HEK293 (cell line): ENCODE data around the gene PDIA5.

Experiments
- FEZF1 ChIP-seq: fragments of 450-650 bp; formaldehyde crosslinking; IDR thresholded peaks from 2 replicates; pipeline ENCODE4 v1.5.1; 2016; ENCODE audit warnings: missing biosample characterization, missing genetic modification characterization
- GLI4 ChIP-seq: fragments of 450-650 bp; formaldehyde crosslinking; IDR thresholded peaks from 2 replicates; pipeline ENCODE4 v1.5.1; 2016; ENCODE audit warnings: missing biosample characterization, missing genetic modification characterization
- SP3 ChIP-seq: fragments of 450-650 bp; formaldehyde crosslinking; IDR thresholded peaks from 2 replicates; pipeline ENCODE4 v1.5.1; 2016; ENCODE audit warnings: missing biosample characterization, missing genetic modification characterization
- ZBTB20 ChIP-seq: fragments of 450-650 bp; formaldehyde crosslinking; IDR thresholded peaks from 2 replicates; pipeline ENCODE4 v1.5.1; 2016; ENCODE audit warnings: missing biosample characterization, missing genetic modification characterization
- ZNF112 ChIP-seq: fragments of 450-650 bp; formaldehyde crosslinking; IDR thresholded peaks from 2 replicates; pipeline ENCODE4 v1.5.0; 2017; ENCODE audit warnings: missing biosample characterization, missing genetic modification characterization
- ZNF133 ChIP-seq: fragments of 450-650 bp; formaldehyde crosslinking; IDR thresholded peaks from 2 replicates; pipeline ENCODE4 v1.5.1; 2016; ENCODE audit warnings: missing biosample characterization, missing genetic modification characterization
- ZNF157 ChIP-seq: fragments of 450-650 bp; formaldehyde crosslinking; IDR thresholded peaks from 2 replicates; pipeline ENCODE4 v1.5.1; 2016; ENCODE audit warnings: missing biosample characterization, missing genetic modification characterization
- ZNF16 ChIP-seq: fragments of 450-650 bp; formaldehyde crosslinking; IDR thresholded peaks from 2 replicates; pipeline ENCODE4 v1.5.1; 2016; ENCODE audit warnings: low read depth, missing biosample characterization, missing genetic modification characterization
- ZNF2 ChIP-seq: fragments of 450-650 bp; formaldehyde crosslinking; IDR thresholded peaks from 2 replicates; pipeline ENCODE4 v1.5.1; 2016; ENCODE audit warnings: missing biosample characterization, missing genetic modification characterization
- ZNF391 ChIP-seq: fragments of 450-650 bp; formaldehyde crosslinking; IDR thresholded peaks from 2 replicates; pipeline ENCODE4 v1.5.1; 2016; ENCODE audit warnings: low read depth, missing biosample characterization, missing genetic modification characterization, borderline replicate concordance
- ZNF558 ChIP-seq: fragments of 450-650 bp; formaldehyde crosslinking; IDR thresholded peaks from 2 replicates; pipeline ENCODE4 v1.5.1; 2016; ENCODE audit warnings: missing biosample characterization, missing genetic modification characterization
- ZNF624 ChIP-seq: fragments of 450-650 bp; formaldehyde crosslinking; IDR thresholded peaks from 2 replicates; pipeline ENCODE4 v1.5.1; 2017; ENCODE audit warnings: missing biosample characterization, missing genetic modification characterization
- ZNF701 ChIP-seq: fragments of 450-650 bp; formaldehyde crosslinking; IDR thresholded peaks from 2 replicates; pipeline ENCODE4 v1.5.1; 2016; ENCODE audit warnings: missing biosample characterization, missing genetic modification characterization
- ZNF791 ChIP-seq: fragments of 450-650 bp; formaldehyde crosslinking; IDR thresholded peaks from 2 replicates; pipeline ENCODE4 v1.5.1; 2016; ENCODE audit warnings: missing biosample characterization, missing genetic modification characterization
- ZNF837 ChIP-seq: fragments of 450-650 bp; formaldehyde crosslinking; IDR thresholded peaks from 2 replicates; pipeline ENCODE4 v1.5.1; 2016; ENCODE audit warnings: missing biosample characterization, missing genetic modification characterization
- TF ChIP-seq, protein P1 (sequence below): fragments of 450-650 bp; formaldehyde crosslinking; IDR thresholded peaks from 2 replicates; pipeline ENCODE4 v1.5.1; 2017; ENCODE audit warnings: missing biosample characterization, missing genetic modification characterization
- TF ChIP-seq, protein P2 (sequence below): fragments of 450-650 bp; formaldehyde crosslinking; IDR thresholded peaks from 2 replicates; pipeline ENCODE4 v1.5.1; 2016; ENCODE audit warnings: missing biosample characterization, missing genetic modification characterization
- TF ChIP-seq, protein P3 (sequence below): fragments of 450-650 bp; formaldehyde crosslinking; IDR thresholded peaks from 2 replicates; pipeline ENCODE4 v1.5.1; 2016; ENCODE audit warnings: missing biosample characterization, missing genetic modification characterization, borderline replicate concordance
- TF ChIP-seq, protein P4 (sequence below): fragments of 450-650 bp; formaldehyde crosslinking; IDR thresholded peaks from 2 replicates; pipeline ENCODE4 v1.5.1; 2017; ENCODE audit warnings: missing biosample characterization, missing genetic modification characterization
- TF ChIP-seq, protein P5 (sequence below): fragments of 450-650 bp; formaldehyde crosslinking; optimal IDR thresholded peaks from 2 replicates; pipeline ENCODE3; 2016; ENCODE audit warnings: missing biosample characterization, mild to moderate bottlenecking, missing genetic modification characterization
- TF ChIP-seq, protein P6 (sequence below): fragments of 450-650 bp; formaldehyde crosslinking; IDR thresholded peaks from 2 replicates; pipeline ENCODE4 v1.5.1; 2016; ENCODE audit warnings: missing biosample characterization, missing genetic modification characterization, borderline replicate concordance

PDIA5 gene

DNA sequence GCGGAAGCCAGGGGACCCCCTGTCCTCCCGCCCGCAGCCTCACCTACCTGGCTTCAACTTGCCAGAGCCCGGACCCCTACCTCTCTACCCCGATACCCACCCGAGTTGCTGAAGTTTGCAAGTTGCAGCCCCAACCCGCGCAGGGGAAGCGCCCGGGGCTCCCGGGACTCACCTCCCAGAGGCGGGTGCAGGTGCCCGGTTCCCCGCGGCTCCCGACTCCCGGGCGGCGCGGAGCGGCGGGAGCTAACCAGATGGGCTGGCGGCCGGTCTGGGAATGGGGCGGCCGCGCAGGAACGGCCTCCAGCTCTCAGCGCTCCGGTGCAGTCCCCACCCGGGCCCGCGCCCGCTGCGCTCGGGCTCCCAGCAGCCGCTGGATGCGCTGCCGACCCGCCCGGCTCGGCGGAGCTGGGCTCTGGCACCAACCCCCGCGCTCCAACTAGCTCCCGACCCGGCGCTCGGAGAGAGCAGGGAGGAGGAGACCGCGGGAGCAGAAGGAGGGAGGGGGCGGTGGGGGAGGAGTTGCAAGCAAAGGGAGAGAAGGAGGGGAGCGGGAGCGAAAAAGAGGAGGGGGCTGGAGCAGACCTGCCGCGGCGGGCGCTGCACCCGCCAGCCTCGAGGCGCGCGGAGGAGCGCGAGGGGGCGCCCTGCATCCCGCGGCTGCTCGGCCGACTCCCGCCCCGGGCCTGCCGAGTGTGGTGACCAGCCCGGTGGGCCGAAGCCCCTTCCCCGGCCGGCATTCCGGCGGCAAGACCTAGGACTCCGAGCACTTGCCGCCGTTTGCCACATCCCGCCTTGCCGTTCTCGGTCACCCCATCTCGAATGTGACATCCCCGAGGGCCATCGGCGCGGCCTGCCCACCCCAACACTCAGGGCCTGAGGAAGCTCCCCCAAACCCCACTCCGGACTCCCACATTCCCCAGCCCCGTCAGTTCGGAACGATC lies 39.3 kb upstream of the PDIA5 start, which contains the start of gene SEMA5B (continued):
- TF ChIP-seq ZNF112 (tag by site-specific recombination) (no peak), ZNF133 (tag by site-specific recombination) (no peak), ZNF391 (tag by site-specific recombination) (no peak), GLI4 (no peak), ZNF701 (tag by site-specific recombination) (no peak), FEZF1 (tag by site-specific recombination) (no peak), SP3 (peak; percentile 37; the same call in 1 of the 2 replicates), ZNF558 (no peak), ZNF16 (tag by site-specific recombination) (no peak), ZNF2 (tag by site-specific recombination) (0 out of 2 replicates have a peak, but pooled peaks have one; percentile 16), ZNF157 (tag by site-specific recombination) (no peak), ZNF624 (tag by site-specific recombination) (no peak), ZNF837 (tag by site-specific recombination) (no peak), ZNF791 (tag by site-specific recombination) (no peak), ZBTB20 (tag by site-specific recombination) (peak; percentile 83)
- TF ChIP-seq, protein P1, sequence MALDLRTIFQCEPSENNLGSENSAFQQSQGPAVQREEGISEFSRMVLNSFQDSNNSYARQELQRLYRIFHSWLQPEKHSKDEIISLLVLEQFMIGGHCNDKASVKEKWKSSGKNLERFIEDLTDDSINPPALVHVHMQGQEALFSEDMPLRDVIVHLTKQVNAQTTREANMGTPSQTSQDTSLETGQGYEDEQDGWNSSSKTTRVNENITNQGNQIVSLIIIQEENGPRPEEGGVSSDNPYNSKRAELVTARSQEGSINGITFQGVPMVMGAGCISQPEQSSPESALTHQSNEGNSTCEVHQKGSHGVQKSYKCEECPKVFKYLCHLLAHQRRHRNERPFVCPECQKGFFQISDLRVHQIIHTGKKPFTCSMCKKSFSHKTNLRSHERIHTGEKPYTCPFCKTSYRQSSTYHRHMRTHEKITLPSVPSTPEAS (tag by site-specific recombination), result no peak
- TF ChIP-seq, protein P2, sequence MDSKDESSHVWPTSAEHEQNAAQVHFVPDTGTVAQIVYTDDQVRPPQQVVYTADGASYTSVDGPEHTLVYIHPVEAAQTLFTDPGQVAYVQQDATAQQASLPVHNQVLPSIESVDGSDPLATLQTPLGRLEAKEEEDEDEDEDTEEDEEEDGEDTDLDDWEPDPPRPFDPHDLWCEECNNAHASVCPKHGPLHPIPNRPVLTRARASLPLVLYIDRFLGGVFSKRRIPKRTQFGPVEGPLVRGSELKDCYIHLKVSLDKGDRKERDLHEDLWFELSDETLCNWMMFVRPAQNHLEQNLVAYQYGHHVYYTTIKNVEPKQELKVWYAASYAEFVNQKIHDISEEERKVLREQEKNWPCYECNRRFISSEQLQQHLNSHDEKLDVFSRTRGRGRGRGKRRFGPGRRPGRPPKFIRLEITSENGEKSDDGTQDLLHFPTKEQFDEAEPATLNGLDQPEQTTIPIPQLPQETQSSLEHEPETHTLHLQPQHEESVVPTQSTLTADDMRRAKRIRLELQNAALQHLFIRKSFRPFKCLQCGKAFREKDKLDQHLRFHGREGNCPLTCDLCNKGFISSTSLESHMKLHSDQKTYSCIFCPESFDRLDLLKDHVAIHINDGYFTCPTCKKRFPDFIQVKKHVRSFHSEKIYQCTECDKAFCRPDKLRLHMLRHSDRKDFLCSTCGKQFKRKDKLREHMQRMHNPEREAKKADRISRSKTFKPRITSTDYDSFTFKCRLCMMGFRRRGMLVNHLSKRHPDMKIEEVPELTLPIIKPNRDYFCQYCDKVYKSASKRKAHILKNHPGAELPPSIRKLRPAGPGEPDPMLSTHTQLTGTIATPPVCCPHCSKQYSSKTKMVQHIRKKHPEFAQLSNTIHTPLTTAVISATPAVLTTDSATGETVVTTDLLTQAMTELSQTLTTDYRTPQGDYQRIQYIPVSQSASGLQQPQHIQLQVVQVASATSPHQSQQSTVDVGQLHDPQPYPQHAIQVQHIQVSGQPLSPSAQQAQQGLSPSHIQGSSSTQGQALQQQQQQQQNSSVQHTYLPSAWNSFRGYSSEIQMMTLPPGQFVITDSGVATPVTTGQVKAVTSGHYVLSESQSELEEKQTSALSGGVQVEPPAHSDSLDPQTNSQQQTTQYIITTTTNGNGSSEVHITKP, result peak; percentile 81
- TF ChIP-seq, protein P3, sequence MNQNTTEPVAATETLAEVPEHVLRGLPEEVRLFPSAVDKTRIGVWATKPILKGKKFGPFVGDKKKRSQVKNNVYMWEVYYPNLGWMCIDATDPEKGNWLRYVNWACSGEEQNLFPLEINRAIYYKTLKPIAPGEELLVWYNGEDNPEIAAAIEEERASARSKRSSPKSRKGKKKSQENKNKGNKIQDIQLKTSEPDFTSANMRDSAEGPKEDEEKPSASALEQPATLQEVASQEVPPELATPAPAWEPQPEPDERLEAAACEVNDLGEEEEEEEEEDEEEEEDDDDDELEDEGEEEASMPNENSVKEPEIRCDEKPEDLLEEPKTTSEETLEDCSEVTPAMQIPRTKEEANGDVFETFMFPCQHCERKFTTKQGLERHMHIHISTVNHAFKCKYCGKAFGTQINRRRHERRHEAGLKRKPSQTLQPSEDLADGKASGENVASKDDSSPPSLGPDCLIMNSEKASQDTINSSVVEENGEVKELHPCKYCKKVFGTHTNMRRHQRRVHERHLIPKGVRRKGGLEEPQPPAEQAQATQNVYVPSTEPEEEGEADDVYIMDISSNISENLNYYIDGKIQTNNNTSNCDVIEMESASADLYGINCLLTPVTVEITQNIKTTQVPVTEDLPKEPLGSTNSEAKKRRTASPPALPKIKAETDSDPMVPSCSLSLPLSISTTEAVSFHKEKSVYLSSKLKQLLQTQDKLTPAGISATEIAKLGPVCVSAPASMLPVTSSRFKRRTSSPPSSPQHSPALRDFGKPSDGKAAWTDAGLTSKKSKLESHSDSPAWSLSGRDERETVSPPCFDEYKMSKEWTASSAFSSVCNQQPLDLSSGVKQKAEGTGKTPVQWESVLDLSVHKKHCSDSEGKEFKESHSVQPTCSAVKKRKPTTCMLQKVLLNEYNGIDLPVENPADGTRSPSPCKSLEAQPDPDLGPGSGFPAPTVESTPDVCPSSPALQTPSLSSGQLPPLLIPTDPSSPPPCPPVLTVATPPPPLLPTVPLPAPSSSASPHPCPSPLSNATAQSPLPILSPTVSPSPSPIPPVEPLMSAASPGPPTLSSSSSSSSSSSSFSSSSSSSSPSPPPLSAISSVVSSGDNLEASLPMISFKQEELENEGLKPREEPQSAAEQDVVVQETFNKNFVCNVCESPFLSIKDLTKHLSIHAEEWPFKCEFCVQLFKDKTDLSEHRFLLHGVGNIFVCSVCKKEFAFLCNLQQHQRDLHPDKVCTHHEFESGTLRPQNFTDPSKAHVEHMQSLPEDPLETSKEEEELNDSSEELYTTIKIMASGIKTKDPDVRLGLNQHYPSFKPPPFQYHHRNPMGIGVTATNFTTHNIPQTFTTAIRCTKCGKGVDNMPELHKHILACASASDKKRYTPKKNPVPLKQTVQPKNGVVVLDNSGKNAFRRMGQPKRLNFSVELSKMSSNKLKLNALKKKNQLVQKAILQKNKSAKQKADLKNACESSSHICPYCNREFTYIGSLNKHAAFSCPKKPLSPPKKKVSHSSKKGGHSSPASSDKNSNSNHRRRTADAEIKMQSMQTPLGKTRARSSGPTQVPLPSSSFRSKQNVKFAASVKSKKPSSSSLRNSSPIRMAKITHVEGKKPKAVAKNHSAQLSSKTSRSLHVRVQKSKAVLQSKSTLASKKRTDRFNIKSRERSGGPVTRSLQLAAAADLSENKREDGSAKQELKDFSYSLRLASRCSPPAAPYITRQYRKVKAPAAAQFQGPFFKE (tag by site-specific recombination), result no peak
- TF ChIP-seq, protein P4, sequence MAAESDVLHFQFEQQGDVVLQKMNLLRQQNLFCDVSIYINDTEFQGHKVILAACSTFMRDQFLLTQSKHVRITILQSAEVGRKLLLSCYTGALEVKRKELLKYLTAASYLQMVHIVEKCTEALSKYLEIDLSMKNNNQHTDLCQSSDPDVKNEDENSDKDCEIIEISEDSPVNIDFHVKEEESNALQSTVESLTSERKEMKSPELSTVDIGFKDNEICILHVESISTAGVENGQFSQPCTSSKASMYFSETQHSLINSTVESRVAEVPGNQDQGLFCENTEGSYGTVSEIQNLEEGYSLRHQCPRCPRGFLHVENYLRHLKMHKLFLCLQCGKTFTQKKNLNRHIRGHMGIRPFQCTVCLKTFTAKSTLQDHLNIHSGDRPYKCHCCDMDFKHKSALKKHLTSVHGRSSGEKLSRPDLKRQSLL (tag by site-specific recombination), result peak; percentile 76
- TF ChIP-seq, protein P5, sequence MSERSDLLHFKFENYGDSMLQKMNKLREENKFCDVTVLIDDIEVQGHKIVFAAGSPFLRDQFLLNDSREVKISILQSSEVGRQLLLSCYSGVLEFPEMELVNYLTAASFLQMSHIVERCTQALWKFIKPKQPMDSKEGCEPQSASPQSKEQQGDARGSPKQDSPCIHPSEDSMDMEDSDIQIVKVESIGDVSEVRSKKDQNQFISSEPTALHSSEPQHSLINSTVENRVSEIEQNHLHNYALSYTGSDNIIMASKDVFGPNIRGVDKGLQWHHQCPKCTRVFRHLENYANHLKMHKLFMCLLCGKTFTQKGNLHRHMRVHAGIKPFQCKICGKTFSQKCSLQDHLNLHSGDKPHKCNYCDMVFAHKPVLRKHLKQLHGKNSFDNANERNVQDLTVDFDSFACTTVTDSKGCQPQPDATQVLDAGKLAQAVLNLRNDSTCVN (tag by site-specific recombination), result peak; percentile 59
- TF ChIP-seq, protein P6, sequence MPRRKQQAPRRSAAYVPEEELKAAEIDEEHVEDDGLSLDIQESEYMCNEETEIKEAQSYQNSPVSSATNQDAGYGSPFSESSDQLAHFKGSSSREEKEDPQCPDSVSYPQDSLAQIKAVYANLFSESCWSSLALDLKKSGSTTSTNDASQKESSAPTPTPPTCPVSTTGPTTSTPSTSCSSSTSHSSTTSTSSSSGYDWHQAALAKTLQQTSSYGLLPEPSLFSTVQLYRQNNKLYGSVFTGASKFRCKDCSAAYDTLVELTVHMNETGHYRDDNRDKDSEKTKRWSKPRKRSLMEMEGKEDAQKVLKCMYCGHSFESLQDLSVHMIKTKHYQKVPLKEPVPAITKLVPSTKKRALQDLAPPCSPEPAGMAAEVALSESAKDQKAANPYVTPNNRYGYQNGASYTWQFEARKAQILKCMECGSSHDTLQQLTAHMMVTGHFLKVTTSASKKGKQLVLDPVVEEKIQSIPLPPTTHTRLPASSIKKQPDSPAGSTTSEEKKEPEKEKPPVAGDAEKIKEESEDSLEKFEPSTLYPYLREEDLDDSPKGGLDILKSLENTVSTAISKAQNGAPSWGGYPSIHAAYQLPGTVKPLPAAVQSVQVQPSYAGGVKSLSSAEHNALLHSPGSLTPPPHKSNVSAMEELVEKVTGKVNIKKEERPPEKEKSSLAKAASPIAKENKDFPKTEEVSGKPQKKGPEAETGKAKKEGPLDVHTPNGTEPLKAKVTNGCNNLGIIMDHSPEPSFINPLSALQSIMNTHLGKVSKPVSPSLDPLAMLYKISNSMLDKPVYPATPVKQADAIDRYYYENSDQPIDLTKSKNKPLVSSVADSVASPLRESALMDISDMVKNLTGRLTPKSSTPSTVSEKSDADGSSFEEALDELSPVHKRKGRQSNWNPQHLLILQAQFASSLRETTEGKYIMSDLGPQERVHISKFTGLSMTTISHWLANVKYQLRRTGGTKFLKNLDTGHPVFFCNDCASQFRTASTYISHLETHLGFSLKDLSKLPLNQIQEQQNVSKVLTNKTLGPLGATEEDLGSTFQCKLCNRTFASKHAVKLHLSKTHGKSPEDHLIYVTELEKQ (tag by site-specific recombination), result no peak
